Measurements from ENCODE around the gene SPRED1. TPM values are rescaled to one million over a fixed set of nuclear protein-coding genes. Genes with fewer than 3 reads are reported as not detected.

SPRED1 gene
- total and polyA plus RNA-seq, 2 experiments from 2014 or later: 11.4 to 44.0 TPM

DNA sequence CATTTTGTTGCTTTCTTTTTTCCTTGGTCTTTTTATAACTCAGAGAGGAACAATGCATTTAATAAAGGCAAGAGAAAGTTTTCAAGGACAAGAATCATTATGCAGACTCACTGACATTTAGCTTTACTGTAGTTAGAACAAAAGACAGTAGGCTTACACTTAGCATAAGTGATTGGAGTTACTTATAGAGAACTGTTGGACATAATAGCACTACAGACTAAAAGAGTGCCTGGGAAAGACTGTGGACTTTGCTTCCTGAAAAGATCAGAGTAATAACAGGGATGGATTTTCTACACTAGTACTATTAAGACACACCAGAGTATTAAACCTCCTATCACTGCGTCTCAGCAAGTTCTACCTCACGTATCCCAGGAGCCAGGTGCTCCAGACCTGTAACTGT, 39.3 kb upstream of the SPRED1 start (continued):
- TF ChIP-seq, protein P1, sequence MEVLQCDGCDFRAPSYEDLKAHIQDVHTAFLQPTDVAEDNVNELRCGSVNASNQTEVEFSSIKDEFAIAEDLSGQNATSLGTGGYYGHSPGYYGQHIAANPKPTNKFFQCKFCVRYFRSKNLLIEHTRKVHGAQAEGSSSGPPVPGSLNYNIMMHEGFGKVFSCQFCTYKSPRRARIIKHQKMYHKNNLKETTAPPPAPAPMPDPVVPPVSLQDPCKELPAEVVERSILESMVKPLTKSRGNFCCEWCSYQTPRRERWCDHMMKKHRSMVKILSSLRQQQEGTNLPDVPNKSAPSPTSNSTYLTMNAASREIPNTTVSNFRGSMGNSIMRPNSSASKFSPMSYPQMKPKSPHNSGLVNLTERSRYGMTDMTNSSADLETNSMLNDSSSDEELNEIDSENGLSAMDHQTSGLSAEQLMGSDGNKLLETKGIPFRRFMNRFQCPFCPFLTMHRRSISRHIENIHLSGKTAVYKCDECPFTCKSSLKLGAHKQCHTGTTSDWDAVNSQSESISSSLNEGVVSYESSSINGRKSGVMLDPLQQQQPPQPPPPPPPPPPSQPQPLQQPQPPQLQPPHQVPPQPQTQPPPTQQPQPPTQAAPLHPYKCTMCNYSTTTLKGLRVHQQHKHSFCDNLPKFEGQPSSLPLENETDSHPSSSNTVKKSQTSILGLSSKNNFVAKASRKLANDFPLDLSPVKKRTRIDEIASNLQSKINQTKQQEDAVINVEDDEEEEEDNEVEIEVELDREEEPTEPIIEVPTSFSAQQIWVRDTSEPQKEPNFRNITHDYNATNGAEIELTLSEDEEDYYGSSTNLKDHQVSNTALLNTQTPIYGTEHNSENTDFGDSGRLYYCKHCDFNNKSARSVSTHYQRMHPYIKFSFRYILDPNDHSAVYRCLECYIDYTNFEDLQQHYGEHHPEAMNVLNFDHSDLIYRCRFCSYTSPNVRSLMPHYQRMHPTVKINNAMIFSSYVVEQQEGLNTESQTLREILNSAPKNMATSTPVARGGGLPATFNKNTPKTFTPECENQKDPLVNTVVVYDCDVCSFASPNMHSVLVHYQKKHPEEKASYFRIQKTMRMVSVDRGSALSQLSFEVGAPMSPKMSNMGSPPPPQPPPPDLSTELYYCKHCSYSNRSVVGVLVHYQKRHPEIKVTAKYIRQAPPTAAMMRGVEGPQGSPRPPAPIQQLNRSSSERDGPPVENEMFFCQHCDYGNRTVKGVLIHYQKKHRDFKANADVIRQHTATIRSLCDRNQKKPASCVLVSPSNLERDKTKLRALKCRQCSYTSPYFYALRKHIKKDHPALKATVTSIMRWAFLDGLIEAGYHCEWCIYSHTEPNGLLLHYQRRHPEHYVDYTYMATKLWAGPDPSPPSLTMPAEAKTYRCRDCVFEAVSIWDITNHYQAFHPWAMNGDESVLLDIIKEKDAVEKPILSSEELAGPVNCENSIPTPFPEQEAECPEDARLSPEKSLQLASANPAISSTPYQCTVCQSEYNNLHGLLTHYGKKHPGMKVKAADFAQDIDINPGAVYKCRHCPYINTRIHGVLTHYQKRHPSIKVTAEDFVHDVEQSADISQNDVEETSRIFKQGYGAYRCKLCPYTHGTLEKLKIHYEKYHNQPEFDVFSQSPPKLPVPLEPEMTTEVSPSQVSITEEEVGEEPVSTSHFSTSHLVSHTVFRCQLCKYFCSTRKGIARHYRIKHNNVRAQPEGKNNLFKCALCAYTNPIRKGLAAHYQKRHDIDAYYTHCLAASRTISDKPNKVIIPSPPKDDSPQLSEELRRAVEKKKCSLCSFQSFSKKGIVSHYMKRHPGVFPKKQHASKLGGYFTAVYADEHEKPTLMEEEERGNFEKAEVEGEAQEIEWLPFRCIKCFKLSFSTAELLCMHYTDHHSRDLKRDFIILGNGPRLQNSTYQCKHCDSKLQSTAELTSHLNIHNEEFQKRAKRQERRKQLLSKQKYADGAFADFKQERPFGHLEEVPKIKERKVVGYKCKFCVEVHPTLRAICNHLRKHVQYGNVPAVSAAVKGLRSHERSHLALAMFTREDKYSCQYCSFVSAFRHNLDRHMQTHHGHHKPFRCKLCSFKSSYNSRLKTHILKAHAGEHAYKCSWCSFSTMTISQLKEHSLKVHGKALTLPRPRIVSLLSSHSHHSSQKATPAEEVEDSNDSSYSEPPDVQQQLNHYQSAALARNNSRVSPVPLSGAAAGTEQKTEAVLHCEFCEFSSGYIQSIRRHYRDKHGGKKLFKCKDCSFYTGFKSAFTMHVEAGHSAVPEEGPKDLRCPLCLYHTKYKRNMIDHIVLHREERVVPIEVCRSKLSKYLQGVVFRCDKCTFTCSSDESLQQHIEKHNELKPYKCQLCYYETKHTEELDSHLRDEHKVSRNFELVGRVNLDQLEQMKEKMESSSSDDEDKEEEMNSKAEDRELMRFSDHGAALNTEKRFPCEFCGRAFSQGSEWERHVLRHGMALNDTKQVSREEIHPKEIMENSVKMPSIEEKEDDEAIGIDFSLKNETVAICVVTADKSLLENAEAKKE (CRISPR knock-in tag; IDR thresholded peaks at IDR 0.05): no peak
- TF ChIP-seq, protein P2, sequence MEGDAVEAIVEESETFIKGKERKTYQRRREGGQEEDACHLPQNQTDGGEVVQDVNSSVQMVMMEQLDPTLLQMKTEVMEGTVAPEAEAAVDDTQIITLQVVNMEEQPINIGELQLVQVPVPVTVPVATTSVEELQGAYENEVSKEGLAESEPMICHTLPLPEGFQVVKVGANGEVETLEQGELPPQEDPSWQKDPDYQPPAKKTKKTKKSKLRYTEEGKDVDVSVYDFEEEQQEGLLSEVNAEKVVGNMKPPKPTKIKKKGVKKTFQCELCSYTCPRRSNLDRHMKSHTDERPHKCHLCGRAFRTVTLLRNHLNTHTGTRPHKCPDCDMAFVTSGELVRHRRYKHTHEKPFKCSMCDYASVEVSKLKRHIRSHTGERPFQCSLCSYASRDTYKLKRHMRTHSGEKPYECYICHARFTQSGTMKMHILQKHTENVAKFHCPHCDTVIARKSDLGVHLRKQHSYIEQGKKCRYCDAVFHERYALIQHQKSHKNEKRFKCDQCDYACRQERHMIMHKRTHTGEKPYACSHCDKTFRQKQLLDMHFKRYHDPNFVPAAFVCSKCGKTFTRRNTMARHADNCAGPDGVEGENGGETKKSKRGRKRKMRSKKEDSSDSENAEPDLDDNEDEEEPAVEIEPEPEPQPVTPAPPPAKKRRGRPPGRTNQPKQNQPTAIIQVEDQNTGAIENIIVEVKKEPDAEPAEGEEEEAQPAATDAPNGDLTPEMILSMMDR (conservative IDR thresholded peaks at IDR 0.05; ENCODE audit: low read depth in 2 of 2): no peak
- TF ChIP-seq NANOG (IDR thresholded peaks at IDR 0.05; ENCODE audit: borderline replicate concordance) (no peak), CREB1 (CRISPR knock-in tag; IDR thresholded peaks at IDR 0.05; ENCODE audit: low read depth) (no peak), EZH2 (IDR thresholded peaks at IDR 0.05; ENCODE audit: low read depth, unreplicated experiment) (no peak)
- TF ChIP-seq, protein P3, sequence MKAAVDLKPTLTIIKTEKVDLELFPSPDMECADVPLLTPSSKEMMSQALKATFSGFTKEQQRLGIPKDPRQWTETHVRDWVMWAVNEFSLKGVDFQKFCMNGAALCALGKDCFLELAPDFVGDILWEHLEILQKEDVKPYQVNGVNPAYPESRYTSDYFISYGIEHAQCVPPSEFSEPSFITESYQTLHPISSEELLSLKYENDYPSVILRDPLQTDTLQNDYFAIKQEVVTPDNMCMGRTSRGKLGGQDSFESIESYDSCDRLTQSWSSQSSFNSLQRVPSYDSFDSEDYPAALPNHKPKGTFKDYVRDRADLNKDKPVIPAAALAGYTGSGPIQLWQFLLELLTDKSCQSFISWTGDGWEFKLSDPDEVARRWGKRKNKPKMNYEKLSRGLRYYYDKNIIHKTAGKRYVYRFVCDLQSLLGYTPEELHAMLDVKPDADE (IDR thresholded peaks at IDR 0.05): no peak

DNA sequence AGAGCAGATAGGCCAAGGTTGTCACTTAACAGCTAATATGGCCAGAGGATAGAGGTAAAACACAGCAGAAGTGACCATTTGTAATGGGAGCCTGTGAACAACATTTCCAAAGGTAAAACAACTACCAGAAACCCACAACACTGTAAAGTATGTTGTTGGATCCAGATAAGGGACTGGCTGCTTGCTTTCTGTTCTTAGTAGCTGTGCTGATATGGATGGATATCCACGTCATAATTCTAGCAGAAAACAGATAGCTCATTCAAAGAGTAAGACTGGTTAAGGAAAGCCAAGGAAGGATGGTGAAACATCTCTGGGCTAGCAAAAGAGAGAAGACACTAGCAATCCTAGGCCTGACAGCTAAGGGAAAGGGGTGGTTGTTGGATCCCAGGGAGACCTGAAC, 36.9 kb upstream of the SPRED1 start:
- Histone ChIP-seq H4K20me1 (replicated peaks; ENCODE audit: insufficient read depth) (no peaks in the 10 kb centered on the region), H3K27ac (ENCODE audit: low read depth) (no peak overlapping the region), H3K4me2 (no peak overlapping the region), H3K4me1 (ENCODE audit: insufficient read depth) (peaks cover 15% of the 10 kb centered on the region; the same call in 1 of the 2 replicates), H3F3A (replicated peaks; ENCODE audit: low read depth) (no peaks in the 10 kb centered on the region), H3K9me2 (ENCODE audit: insufficient read depth) (peaks cover 6% of the 10 kb centered on the region; the same call in 1 of the 2 replicates), H3K27me3 (ENCODE audit: insufficient read depth) (no peaks in the 10 kb centered on the region), H3K36me3 (ENCODE audit: insufficient read depth) (no peaks in the 10 kb centered on the region), H2AFZ (no peak overlapping the region; the same call in 1 of the 2 replicates), H3K79me2 (replicated peaks; ENCODE audit: insufficient read depth) (no peaks in the 10 kb centered on the region), H3K4me3 (no peak overlapping the region)
- peaks cover 2% of the 10 kb centered on the region for H3K27me3 Mint-ChIP-seq (ENCODE audit: insufficient read depth, low read depth, poor library complexity)
- ATAC-seq (no peak), DNase-seq (ENCODE audit: low spot score) (no peak)
- no peak overlapping the region for H3K4me3 Mint-ChIP-seq
- no peaks in the 10 kb centered on the region for H3K9me3 Mint-ChIP-seq
- H3K4me1 Mint-ChIP-seq: peaks cover 20% of the 10 kb centered on the region
- H3K36me3 Mint-ChIP-seq (ENCODE audit: low read depth): no peaks in the 10 kb centered on the region
- H3K27ac Mint-ChIP-seq: no peak overlapping the region
- TF ChIP-seq, protein P3 (IDR thresholded peaks at IDR 0.05): no peak
- no peak for TF ChIP-seq EZH2phosphoT487 (IDR thresholded peaks at IDR 0.05; ENCODE audit: unreplicated experiment)
- no peak for TF ChIP-seq JUNB (IDR thresholded peaks at IDR 0.05; ENCODE audit: unreplicated experiment)
- TF ChIP-seq ZNF114 (CRISPR knock-in tag; IDR thresholded peaks at IDR 0.05): no peak
- TF ChIP-seq, protein P2 (conservative IDR thresholded peaks at IDR 0.05; ENCODE audit: low read depth in 2 of 2): no peak
- no peak for TF ChIP-seq POLR2AphosphoS5 (IDR thresholded peaks at IDR 0.05; ENCODE audit: low read depth)

Data from GM23338 (cell line).